ENCODE results near the gene PRSS22. TPM values are rescaled to one million over a fixed set of nuclear protein-coding genes. Genes with fewer than 3 reads are reported as not detected.

Gene PRSS22
- polyA plus RNA-seq, 1 experiment = 0.11 TPM

DNA sequence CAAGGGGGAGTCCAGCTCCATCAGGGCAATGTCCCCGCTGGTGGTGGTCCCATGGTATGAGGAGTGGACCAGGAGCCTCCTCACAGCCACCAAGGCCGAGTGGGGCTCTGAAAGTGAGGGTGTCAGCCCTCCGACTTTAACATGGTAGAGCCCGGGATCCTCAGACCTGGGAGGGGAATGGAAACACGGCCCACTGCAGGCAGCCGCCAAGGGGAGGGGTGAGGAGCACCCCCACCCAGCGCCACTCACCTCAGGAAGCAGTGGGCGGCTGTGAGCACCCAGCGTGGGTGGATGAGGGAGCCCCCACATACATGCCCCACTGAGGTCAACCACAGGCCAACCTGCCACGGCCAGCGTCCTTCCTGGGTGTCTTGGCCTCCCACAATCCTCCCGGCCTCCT is 17.1 kb downstream of the PRSS22 start:
- Histone ChIP-seq H3K9me3 (ENCODE audit: control insufficient read depth, insufficient read depth, low read length) (peaks cover 10% of the 10 kb centered on the region; the same call in 1 of the 2 replicates), H3K4me3 (ENCODE audit: low read depth, low read length) (no peak overlapping the region), H3K27me3 (ENCODE audit: control insufficient read depth, insufficient read depth, low read length) (no peaks in the 10 kb centered on the region), H3K27ac (ENCODE audit: low read depth, low read length) (no peak overlapping the region)
- ChIA-PET CTCF (interaction anchor here (1.5 to 3.8 kb wide), 3 partner anchors 13 to 31 kb away, joined by 6 to 75 read pairs (median 35); no protein-coding TSS in a partner anchor), POLR2A (no interaction called here)
- no peak for DNase-seq (ENCODE audit: low read depth, low spot score)
- TF ChIP-seq, protein P1, sequence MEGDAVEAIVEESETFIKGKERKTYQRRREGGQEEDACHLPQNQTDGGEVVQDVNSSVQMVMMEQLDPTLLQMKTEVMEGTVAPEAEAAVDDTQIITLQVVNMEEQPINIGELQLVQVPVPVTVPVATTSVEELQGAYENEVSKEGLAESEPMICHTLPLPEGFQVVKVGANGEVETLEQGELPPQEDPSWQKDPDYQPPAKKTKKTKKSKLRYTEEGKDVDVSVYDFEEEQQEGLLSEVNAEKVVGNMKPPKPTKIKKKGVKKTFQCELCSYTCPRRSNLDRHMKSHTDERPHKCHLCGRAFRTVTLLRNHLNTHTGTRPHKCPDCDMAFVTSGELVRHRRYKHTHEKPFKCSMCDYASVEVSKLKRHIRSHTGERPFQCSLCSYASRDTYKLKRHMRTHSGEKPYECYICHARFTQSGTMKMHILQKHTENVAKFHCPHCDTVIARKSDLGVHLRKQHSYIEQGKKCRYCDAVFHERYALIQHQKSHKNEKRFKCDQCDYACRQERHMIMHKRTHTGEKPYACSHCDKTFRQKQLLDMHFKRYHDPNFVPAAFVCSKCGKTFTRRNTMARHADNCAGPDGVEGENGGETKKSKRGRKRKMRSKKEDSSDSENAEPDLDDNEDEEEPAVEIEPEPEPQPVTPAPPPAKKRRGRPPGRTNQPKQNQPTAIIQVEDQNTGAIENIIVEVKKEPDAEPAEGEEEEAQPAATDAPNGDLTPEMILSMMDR (IDR thresholded peaks at IDR 0.05; ENCODE audit: low read depth, low read length) = no peak

DNA sequence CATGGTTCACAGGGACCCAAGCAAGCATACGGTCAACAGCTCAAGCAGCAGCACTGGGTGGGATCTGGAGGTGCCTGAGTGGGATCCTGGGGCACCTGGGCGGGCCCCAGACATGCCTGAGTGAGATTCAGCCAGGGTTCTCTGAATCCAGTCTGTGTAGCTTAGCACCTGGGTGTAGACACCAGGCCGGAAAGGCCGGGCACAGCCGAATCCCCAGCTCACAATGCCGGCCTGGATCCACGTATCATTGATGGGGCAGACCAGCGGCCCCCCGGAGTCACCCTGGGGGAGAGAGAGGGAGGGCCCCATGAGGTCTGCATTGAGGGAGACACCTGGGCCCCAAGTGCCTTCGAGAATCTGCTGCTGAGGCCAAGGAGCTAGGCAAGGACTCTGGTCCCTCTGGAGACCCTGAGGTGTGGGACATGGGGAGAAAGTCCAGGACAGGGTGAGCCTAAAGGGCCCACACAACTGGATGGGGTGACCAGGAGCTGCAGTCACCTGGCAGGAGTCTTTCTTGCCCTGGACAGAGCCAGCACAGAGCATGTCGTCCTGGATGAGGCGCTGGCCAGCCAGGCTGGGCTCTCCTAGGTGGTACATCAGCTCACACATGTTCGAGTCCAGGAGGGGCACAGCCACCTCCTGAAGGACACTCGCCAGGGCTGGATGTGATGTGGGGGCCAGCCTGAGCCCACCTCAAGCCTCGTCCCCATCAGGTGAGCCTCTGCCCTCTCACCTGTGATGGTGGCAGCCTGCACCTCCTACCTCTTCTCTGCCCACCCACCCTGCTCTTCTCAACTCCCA is 18.1 kb downstream of the PRSS22 start:
- TF ChIP-seq, protein P1 (IDR thresholded peaks at IDR 0.05; ENCODE audit: low read depth, low read length) = no peak
- Histone ChIP-seq H3K27me3 (ENCODE audit: control insufficient read depth, insufficient read depth, low read length) (no peaks in the 10 kb centered on the region), H3K9me3 (ENCODE audit: control insufficient read depth, insufficient read depth, low read length) (peaks cover 10% of the 10 kb centered on the region; the same call in 1 of the 2 replicates), H3K4me3 (ENCODE audit: low read depth, low read length) (no peak overlapping the region), H3K27ac (ENCODE audit: low read depth, low read length) (no peak overlapping the region)
- CTCF ChIA-PET = interaction anchor here (0.6 to 3.8 kb wide), 22 partner anchors 8 to 88 kb away, joined by 3 to 75 read pairs (median 5); no protein-coding TSS in a partner anchor
- no peak for DNase-seq (ENCODE audit: low read depth, low spot score)
- POLR2A ChIA-PET = interaction anchor here (0.6 to 2.4 kb wide), 4 partner anchors 16 to 96 kb away, joined by 3 to 23 read pairs (median 4); no protein-coding TSS in a partner anchor

DNA sequence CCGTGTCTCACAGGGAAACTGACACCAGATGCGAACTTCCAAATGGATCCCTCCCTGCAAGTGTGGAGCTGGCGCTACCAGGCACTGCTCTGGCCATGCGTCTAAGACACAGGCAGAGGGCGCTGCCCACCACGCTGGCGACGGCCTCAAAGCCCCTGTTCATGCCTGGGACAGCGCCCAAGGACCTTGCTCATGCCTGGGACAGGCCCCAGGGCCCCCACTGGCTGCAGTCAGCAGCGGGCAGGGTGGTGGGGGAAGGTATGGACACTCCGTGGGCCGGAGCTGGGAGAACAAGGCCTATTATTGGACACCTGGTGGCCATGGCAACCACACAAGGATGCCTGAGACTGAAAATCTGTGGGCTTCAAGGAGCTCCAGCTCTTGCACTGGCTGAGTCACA is 19.0 kb downstream of the PRSS22 start:
- peak; percentile 65 for DNase-seq (ENCODE audit: low read depth, low spot score)
- no peak overlapping the region for H3K4me3 ChIP-seq (ENCODE audit: low read depth, low read length)
- H3K27me3 ChIP-seq (ENCODE audit: control insufficient read depth, insufficient read depth, low read length) = no peaks in the 10 kb centered on the region
- H3K9me3 ChIP-seq (ENCODE audit: control insufficient read depth, insufficient read depth, low read length) = peaks cover 10% of the 10 kb centered on the region; the same call in 1 of the 2 replicates
- TF ChIP-seq, protein P1 (IDR thresholded peaks at IDR 0.05; ENCODE audit: low read depth, low read length) = peak; percentile 96
- POLR2A ChIA-PET = interaction anchor here (0.7 to 2.4 kb wide), 3 partner anchors 29 to 71 kb away, joined by 4 to 23 read pairs (median 4); no protein-coding TSS in a partner anchor
- H3K27ac ChIP-seq (ENCODE audit: low read depth, low read length) = peak overlapping the region; percentile 21
- CTCF ChIA-PET = interaction anchor here (0.6 to 3.8 kb wide), 24 partner anchors 9 to 89 kb away, joined by 3 to 75 read pairs (median 5); no protein-coding TSS in a partner anchor

DNA sequence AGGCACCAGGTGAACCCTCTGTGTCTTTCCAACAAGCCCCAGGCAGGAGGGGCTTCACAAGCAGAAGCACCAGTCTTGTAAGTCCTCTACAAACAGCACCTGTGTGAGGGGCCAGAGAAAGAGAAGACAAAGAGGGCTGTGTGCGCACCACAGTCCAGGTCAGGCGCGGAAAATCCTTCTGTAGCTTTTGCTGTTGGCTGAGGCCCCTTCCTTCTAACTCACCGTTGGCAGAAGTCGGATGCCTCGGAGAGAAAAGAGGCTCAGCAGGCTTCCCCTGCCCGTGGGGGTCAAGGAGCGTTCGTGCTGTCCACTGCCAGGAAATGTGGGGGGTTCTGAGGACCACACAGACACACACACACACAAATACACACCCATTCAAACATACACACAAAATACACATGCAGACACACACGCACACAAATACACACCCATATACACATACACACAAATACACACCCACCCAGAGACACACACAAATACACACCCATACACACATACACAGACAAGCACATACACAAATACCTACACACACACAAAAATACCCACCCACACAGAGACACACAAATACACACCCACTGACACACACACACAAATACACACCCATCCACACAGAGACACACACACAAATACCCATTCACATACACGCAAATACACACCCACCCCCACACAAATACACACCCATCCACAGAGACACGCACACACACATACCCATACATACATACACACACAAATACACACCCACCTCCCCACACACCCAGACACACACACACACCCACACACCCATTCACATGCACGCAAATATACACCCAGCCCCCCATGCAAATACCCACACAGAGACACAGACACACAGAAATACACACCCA is 21.1 kb downstream of the PRSS22 start:
- TF ChIP-seq, protein P1 (IDR thresholded peaks at IDR 0.05; ENCODE audit: low read depth, low read length) = no peak
- Histone ChIP-seq H3K27me3 (ENCODE audit: control insufficient read depth, insufficient read depth, low read length) (no peaks in the 10 kb centered on the region), H3K4me3 (ENCODE audit: low read depth, low read length) (no peak overlapping the region), H3K27ac (ENCODE audit: low read depth, low read length) (no peak overlapping the region), H3K9me3 (ENCODE audit: control insufficient read depth, insufficient read depth, low read length) (peaks cover 2% of the 10 kb centered on the region; the same call in 1 of the 2 replicates)
- POLR2A ChIA-PET = no interaction called here
- DNase-seq (ENCODE audit: low read depth, low spot score) = no peak
- CTCF ChIA-PET = no interaction called here
